Breast epithelium (tissue), 3 donors: Measurements from ENCODE around the gene KRTAP12-1.

Experiments
- CTCF ChIP-seq, 3 donors: fragments of 450-650 bp; IDR thresholded peaks; one replicate each; pipeline ENCODE4 v1.5.1; 2016 to 2017; ENCODE audit warnings: antibody characterized with exemption in 3 of 3, mild to moderate bottlenecking in 3 of 3, moderate library complexity in 3 of 3
- POLR2AphosphoS5 ChIP-seq, 3 donors: sonication (generic); formaldehyde crosslinking; IDR thresholded peaks; one replicate each; pipeline ENCODE4 v1.6.1; 2017; ENCODE audit warnings: antibody characterized with exemption in 3 of 3

- no peak for TF ChIP-seq CTCF (IDR thresholded peaks at IDR 0.05)
- no peak for TF ChIP-seq POLR2AphosphoS5 (IDR thresholded peaks at IDR 0.05)
These were observed 22.0 kb upstream of the KRTAP12-1 start for GRCh38 chr21:44703731-44704635.
